ENCODE results near the gene TMEM30B.
"Not testable (repeated sequence)": the region's sequence is repeated elsewhere in the genome, so short reads cannot be mapped to it uniquely, and the experiment has no call there.

The TMEM30B gene

DNA sequence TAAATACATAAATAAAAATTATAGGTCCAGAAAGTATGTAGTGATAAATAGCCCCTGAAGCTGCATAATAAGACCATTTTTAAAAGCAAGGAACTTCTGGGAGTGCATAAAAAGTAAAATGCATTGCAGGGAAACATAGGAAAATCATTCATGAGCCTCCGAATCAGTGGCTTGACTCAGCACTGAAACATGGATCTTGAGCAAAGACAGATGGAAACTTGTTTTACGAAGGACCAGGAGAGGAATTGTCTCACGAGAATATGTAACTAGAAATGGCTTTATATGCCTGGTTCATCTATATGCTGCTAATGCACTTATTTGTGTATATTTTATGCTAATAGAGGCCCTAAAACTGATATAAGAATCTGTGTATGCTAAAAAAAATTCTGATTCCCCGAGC lies 14.7 kb downstream of the TMEM30B start:
- no peak for DNase-seq (ENCODE audit: low spot score)

DNA sequence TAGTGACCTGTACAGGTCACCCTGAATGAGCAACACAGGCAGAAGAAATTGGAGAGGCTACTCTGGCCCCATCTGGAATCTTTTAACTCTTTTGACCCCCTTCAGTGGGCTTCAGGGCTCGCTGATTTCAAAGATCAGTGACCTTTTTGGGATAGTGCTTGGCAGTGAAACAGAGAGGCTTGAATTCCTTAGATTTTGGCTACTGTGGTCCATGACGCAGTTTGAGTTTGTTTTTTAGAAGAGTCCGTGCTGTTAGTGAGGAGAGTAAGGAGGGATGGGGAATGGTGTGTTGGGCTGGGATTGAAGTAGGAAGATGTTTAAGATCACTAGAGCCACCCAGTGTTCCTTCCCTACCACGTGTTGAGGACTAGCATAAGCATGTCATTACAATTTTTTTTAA lies 16.5 kb downstream of the TMEM30B start:
- DNase-seq (ENCODE audit: low spot score) = no peak

DNA sequence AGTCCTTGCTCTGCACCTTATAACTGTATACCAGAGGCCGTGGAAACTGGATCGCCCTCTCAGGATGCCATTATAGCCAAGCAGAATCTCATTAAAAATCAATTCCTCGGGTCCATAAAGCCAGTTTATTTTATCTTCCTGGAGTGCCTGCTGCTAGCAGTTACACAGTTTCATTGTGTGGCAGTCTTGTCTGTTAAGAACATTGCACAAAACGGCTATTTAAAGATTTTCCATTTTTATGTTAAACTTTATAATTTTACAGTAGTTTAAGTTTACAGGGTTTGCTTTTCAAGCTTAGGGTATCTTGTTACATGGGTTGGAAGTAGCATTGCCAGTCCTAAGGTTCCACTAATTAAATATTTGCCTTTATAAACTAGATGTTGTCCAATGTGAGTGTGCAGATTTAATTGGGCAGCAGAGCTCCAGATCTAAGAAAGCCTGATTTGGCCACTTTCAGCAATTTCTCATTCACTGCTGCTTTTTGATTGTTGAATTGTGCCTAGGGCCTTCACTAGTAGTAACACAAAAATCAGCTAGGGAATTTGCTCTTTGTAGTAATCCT lies 17.0 kb downstream of the TMEM30B start:
- DNase-seq (ENCODE audit: low spot score) = no peak

DNA sequence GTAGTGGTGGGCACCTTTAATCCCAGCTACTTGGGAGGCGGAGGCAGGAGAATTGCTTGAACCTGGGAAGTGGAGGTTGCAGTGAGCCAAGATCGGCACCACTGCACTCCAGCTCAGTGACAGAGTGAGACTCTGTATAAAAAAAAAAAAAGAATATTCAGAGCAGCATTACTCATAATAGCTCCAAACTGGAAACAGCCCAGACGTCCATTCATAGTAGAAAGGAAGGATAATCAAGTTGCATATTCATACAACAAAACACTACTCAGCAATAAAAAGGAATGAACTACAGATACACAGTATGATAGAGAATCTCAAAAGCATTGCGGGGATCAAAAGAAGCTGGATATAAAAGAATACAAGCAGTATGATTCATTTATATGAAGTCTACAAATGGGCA lies 19.1 kb downstream of the TMEM30B start:
- no peak for DNase-seq (ENCODE audit: low spot score)

DNA sequence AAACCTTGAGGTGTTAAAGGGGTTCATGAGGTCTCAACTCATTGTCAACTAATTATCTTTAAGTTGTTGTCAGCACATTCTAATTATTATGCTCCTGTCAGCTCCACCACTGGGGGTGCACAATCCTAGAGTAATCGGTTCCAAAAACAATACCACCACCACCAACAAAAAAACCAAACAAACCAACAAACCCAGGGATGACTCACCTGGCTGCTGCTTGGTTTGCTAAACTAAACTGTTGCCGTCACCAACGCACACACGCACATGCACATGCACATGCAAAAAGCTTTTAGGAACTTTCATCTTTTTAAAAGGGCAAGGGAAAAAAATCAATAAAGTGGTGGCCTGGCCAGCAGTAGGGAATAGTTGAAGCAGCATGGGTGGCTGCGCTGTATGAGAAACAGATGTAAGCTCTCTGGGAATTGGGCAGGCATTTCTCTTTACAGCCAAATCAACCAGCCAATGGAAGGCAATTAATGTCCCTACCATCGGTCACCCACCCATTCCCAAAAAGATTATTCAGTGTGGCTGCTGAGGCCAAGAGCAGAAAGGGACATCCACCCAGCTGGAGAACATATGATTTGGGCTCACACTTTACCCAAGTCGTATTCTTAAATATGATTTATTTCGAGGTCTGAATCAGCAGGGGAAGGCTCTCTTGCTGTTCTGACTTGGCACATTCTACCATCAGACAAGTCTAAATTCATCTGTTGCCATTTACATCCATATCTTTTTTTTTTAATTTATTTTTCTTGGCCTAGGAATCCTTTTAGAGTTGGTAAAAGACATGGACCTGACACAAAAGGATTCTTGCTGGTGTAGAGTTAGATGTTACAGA lies 20.0 kb downstream of the TMEM30B start:
- no peak for DNase-seq (ENCODE audit: low spot score)

DNA sequence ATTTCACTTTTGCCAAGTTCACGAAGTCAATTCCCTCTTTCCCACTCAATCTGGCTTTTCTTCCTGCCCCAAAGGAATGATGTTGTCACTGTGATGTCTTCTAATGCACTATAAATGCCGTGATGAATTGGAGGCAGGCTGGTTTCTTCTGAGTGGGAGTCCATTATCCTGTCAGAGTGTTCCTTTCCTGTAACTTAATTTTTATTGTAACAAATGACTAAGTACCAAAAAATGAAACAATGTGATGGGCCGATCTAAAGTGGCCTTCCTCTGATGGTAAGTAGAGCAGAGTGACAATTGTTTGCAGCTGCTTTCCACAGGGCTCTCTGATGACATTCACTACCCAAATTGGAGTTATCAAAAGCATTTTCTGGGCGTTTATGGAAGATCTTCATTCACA lies 22.2 kb downstream of the TMEM30B start:
- DNase-seq (ENCODE audit: low spot score) = no peak

DNA sequence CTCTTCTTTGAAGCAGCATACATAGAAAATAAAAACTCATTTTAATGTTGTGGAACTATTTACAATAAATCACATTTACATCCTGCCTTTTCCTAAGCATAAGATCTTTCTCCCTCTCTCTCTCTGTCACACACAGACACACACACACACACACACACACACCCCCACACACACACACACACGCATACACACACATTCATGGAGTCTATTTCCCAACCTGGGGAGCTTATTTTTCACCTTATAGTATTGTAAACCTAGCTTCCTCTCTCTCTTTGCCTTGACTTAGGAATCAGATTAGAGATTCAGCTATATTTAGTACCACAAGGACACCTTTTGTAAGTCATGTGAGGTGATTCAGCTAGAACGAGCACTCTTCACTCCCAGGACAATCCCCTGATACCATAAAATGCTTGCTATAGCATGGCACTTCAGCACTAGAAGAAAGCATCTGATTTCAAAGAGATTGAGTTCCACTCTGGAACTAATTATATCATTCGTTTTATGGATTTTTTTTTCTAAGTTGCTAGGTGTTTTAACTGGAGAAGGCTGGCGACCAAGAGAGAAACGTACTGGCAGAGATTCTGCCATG lies 23.6 kb downstream of the TMEM30B start:
- no peak for DNase-seq (ENCODE audit: low spot score)

DNA sequence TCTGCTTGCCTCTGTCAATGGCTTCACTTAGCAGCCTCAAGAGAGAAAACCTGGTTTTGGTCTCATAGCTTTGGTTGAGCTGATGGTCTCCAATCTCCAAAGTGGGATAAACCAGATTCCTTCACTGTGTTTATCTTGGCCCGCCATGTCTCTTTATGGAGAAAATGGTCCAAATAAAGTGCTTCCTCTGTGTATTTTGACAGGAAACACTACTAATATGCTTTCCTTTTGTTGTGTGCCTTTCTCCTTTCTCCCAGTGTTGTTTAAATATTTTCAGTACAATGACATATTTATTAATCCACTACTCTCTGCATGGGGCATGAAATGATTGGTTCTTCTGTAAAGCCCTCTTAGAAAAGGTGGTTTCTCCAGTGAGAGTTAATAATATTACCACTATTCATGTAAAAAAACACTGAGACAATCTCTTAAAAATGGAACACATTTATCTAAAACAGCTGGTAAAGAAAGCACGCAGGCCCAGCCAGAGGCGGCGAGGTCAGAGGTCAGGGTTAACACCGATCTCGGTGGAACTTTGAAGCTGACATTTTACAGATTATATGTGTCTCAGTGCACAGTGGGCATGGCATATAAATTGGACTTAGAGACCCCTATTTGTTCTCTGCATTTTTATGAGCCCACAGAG lies 24.2 kb downstream of the TMEM30B start:
- DNase-seq (ENCODE audit: low spot score) = no peak

DNA sequence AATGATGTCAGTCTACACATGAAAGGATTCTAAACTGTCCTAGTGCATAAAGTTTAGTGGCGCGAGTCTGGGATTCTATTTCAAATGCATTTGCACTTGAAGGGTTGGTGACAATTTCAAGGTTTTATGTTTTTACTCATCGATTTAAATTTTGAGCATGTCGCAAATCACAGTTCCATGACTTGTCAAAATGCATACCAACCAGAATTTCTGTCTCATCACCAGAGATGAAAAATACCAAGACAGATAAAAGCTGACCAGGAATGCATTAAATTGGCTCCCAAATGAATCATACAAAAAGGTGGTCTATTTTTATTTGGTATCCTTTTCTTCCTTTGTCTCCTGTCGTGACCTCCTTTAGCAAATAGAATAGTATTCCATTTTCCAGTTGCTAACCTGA lies 25.2 kb downstream of the TMEM30B start:
- DNase-seq (ENCODE audit: low spot score) = no peak

DNA sequence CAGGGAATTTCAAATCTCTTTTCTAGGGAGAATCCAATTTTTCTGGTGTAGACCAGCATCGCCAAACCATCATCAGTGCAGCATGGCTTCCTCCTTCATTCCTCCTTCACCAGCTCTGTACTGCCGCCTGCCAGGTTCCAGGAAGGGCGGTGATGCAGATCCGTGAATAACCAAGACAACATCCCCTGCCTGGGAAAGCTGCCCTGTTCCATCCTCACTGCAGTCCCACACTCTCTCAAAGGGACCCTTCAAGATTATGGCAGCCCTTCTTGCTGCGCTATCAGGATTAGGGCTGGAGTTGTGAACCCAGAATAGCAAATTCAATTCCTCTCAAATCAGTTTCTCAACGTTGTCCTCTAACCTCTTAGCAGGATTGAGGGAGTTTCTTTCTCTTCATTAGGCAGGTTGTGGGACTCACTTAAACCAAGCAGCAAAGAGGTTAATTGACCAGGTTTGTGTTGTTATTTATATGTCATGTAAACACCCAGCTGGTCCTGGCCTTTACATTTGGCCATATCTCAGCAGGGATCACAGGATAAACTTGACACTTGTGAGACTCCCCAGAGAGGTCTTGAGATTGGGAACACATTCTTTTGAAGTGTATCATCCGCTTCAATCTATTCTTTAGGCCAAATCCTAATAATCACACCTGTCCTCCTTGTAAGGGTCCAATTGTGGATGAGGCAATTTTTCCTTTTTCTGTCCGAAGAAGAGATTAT lies 26.2 kb downstream of the TMEM30B start:
- DNase-seq (ENCODE audit: low spot score) = no peak

DNA sequence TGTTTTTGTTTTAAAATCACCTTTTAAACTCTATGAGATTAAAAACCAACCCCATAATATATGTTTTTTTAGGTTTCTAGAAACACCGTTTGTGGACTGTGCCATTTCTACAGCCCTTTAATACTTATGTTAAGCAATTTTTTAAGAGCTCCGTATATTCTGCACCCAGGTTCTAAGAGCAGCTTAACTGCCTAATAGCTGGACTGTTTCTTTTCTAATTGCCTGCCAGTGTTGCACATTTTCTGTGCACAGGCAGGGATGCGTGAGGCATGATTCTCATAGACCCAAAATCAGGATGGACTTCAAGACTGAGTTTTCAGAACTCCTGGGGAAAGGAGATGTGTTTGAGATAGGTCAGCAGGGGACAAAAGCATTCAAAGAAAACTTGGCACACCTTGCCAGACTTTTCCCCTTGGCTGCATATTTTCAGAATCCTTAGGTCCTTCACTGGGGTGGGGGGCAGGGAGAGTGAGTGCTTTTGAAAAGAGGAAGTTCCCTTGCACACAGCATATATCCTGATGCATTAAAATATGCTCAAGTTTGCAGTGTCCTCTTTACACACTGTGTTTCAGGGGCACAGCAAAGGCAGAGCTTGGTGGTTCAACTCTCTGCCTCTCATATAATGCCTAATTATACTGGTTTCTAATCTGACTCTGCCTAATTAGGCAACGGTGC lies 27.9 kb downstream of the TMEM30B start:
- no peak for DNase-seq (ENCODE audit: low spot score)

DNA sequence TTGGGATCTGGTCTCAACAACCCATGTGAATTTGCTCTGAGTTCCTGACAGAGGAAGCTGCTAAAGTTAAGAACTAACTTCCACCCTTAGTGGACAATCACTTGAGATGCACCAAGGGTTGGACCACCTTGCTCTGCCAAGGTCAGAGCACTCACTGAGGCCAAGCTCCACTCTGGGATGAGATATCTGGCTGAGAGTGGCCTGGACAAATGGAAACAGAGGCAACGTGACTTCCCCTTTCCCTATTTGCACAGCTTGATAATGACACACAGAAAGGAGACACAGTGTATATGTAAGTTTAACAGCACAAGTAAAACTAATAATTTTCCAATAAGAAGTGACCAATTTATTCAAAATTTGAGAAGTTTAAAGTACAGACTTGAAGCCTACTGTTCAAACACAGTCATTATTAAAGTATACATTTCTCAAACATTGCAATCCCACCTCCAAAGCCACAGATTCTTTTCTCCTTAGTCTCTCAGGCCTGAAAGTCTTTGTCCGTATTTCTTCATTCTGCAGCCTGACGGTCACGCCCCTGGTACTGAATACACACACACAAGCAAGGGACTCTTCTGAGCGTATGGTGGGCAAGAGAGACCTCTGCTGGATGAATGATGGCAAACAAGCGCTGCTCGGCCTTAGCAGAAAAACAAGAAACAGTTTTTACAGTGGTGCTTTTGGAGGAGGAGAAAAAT lies 28.6 kb downstream of the TMEM30B start:
- peak; percentile 79 for DNase-seq (ENCODE audit: low spot score)

DNA sequence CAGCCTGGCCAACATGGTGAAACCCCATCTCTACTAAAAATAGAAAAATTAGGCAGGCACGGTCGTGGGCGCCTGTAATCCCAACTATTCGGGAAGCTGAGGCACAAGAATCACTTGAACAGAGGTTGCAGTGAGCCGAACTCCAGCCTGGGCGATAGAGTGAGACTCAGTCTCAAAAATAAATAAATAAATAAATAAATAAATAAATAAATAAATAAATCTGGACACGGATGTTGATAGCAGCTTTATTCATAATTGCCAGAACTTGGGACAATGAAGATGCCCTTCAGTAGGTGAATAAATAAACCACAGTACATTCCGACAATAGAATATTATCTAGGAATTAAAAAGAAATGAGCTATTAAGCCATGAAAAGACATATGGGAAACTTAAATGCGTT lies 31.1 kb downstream of the TMEM30B start:
- DNase-seq (ENCODE audit: low spot score) = no peak

DNA sequence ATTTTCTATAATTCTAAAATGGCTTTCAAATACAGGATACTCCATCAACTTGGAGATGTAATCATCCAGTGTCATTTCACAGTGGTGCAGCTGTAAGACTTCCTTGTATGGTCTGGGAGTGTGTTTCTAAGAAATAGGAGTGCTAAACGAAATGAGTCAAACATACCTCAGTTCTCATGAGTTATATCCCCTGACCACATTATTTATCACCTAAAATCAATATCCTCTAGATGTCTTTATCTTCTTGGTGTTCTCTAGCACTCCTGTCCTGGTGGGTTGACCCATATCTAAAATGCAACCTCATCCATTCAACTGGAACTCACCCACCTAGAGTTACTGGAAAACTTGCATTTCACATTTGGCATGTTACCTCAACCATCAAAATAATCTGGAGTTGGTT lies 33.2 kb downstream of the TMEM30B start:
- DNase-seq (ENCODE audit: low spot score) = no peak

DNA sequence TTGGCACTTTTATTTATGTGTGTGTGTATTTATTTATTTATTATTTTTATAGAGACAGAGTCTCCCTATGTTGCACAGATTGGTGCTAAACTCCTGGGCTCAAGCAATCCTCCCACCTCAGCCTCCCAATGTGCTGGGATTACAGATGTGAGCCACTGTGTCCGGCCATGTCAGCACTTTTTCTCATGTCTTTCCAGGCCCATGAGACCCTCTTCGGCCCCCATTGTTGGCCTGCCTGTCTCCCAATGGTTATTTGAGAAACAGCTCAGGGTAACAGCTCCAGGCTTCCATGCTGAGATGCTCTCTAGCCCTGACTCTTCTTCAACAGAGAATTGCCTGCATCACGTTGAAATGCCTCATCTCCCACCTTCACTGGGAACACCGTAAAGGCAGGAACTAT lies 34.4 kb downstream of the TMEM30B start:
- DNase-seq (ENCODE audit: low spot score) = no peak

DNA sequence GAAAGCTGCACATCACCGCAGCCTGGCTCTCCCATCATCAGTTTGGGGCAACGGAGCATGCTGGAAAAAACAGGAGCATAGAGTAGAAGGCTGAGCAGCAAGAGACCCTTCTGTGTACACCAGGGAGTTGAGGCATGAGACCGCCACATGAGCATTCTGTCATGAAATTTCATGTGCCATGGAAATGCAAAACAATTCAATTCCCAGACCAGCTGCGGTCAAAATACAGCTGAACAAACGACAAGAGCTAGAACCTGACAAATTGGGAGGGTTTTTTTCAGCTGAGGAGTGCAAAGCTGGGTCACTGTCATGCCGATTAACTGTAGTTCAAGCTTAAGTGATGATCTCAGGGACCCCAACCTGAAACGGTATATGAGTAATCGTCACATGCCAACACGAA lies 37.1 kb downstream of the TMEM30B start:
- no peak for DNase-seq (ENCODE audit: low spot score)

DNA sequence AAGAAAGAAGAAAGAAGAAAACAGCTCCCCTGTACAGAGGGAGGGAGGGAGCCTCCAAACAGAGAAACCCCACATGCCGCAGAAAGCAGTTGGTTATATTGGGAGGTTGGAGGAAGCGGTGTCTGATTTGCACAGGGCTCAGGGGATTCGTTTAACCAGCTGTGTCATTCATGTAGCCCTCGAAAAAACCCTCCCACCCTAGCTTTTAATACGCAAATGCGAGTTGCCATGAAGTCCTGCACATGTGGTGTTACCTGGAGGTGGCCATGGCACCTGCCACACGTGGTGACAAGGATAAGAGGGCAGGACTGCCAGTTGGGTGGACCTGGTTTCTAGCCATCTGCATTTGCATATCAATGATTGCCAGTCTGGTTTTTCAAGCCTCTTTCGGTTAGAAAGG lies 40.9 kb downstream of the TMEM30B start:
- DNase-seq (ENCODE audit: low spot score) = no peak

DNA sequence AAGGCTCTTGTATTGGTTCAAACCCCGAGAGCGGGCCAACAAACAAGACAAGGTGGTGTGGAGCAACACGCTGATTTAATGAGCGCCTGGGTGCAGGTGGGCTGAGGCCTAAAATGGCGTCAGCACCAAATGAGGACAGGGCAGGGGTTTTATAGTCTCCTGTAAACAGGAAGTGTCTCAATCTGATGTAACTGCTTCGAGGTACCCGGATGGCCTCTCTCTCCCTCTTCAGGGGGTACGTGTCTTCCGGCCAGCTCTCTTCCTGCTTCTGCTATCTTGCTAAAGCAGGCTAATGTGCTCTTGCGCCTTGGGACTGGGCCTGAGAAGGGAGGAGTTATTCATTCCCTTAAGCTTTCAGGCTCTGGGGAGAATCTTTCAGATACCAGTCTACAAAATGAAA lies 41.9 kb downstream of the TMEM30B start:
- not testable (repeated sequence) for DNase-seq (ENCODE audit: low spot score)

DNA sequence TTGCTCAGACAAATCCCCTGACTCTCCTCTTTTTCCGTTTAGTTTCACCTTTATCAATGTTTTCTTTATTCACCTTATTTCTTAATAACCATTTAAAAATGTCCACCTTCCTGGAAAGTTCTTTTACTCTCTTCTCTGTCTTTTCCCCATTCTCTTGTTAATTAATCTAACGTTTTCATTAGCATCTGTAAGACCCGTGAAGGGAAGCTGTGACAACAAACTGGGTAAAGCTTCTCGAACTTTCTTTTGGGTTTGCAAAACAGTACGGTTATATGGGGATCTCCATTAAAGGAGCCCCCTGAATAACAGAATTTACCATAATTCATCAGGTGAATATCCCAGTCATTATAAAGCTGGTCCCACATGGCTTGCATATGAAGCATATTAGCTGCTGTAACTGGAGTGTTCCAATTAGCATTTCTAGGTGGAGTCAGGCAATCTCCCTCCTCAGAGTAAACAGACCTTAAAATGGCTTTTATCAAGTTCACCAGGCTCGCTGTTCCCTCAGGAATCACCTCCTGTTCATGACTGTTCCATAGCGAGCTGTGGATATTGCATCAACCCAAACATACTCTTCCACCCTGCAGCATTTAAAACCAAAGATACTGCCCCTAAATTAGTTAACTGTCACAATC lies 42.4 kb downstream of the TMEM30B start:
- no peak for DNase-seq (ENCODE audit: low spot score)

DNA sequence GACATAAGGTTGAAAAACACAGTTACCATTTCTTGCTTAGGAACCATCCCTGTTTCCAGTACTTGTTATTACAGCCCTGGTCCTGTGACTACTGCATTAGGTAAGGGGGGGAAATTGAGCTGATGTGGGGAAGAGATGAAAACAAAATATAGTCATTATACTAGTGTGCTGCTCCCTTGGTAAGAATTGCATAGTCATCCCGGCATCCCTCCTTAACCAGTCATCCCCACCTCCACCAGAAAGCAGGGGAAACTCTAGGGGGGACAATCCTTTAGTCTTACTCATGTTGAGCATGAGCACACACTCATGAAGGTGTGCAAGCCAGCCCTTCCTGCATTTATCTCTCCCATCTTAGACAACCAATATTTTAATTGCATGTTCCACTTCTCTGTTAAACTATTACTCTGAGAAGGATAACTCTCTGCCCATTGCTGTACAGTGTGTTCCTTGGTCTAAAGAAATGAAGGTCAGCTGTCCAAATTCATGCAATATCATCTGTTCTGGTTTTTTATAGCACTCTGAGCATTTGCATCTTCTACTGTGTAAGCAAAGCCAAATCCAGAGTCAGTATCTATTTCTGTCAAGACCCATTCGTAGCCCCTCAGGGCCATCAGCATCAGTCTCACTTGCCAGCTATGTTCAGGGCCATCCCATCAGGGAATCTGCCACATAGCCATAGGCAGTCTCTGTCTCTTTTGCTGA lies 46.8 kb downstream of the TMEM30B start:
- DNase-seq (ENCODE audit: low spot score) = no peak
